ENCODE measurements around the gene SRSF8.
A peak's percentile ranks its signal among the peaks of the same experiment; 100 is the strongest.
"Not testable (repeated sequence)": the region's sequence is repeated elsewhere in the genome, so short reads cannot be mapped to it uniquely, and the experiment has no call there.

SRSF8 gene

GRCh38 chr11:95066716-95067038 is at the start of gene SRSF8:
SRSF8 (plus strand) TSS chr11:95066919; CDS start chr11:95067227, 308 bp downstream.
- DNase-seq = peak; percentile 83

- DNase-seq = not testable (repeated sequence)
These were observed 45.3 kb upstream of the SRSF8 start for GRCh38 chr11:95021468-95021867.

- no peak for DNase-seq
These were observed 41.8 kb upstream of the SRSF8 start, which contains the start of gene KDM4E for GRCh38 chr11:95024958-95025357. KDM4E (plus strand) TSS chr11:95025258; CDS start chr11:95025558, 300 bp downstream.

GRCh38 chr11:95025594-95025993 is 41.1 kb upstream of the SRSF8 start:
- DNase-seq = not testable (repeated sequence)

- DNase-seq = no peak
These were observed 38.4 kb upstream of the SRSF8 start for GRCh38 chr11:95028357-95028756.

GRCh38 chr11:95033051-95033450 is 33.7 kb upstream of the SRSF8 start:
- DNase-seq = no peak

- no peak for DNase-seq
These were observed 31.4 kb upstream of the SRSF8 start for GRCh38 chr11:95035316-95035715.

- DNase-seq = not testable (repeated sequence)
These were observed 29.2 kb upstream of the SRSF8 start for GRCh38 chr11:95037356-95038035.

GRCh38 chr11:95042239-95042638 is 24.5 kb upstream of the SRSF8 start:
- DNase-seq = no peak

GRCh38 chr11:95042906-95043305 is 23.8 kb upstream of the SRSF8 start:
- no peak for DNase-seq

GRCh38 chr11:95044010-95044409 is 22.7 kb upstream of the SRSF8 start:
- no peak for DNase-seq

- no peak for DNase-seq
These were observed 20.9 kb upstream of the SRSF8 start for GRCh38 chr11:95045812-95046211.

GRCh38 chr11:95049122-95049521 is 17.6 kb upstream of the SRSF8 start, which contains the start of gene KDM4F:
KDM4F (plus strand) TSS chr11:95049422.
- not testable (repeated sequence) for DNase-seq

GRCh38 chr11:95050595-95051202 is 16.0 kb upstream of the SRSF8 start:
- DNase-seq = no peak

- DNase-seq = no peak
These were observed 12.4 kb upstream of the SRSF8 start for GRCh38 chr11:95054356-95054755.

- DNase-seq = no peak
These were observed 11.3 kb upstream of the SRSF8 start for GRCh38 chr11:95055283-95055897.

- no peak for DNase-seq
These were observed 8.8 kb upstream of the SRSF8 start for GRCh38 chr11:95057959-95058358.

GRCh38 chr11:95058621-95059020 is 8.1 kb upstream of the SRSF8 start:
- no peak for DNase-seq

- DNase-seq = no peak
These were observed 7.7 kb upstream of the SRSF8 start for GRCh38 chr11:95059046-95059445.

- DNase-seq = no peak
These were observed 1.4 kb upstream of the SRSF8 start for GRCh38 chr11:95065336-95065735.

- DNase-seq = peak; percentile 83
These were observed 521 bp downstream of the SRSF8 start for GRCh38 chr11:95067039-95067840.

- DNase-seq = no peak
These were observed 1.1 kb downstream of the SRSF8 start for GRCh38 chr11:95067841-95068219.

- DNase-seq = peak; percentile 88
These were observed 1.8 kb downstream of the SRSF8 start for GRCh38 chr11:95068549-95068948.
